CD4-positive, alpha-beta T cell treated with Interleukin-17A for 4 hours (primary cell): ENCODE data around the gene SRD5A3.

Source experiments
- DNase-seq: peaks from one replicate; pipeline ENCODE4 v3.0.0-alpha.2; 2020; ENCODE audit warnings: mixed read lengths

The SRD5A3 gene

DNA sequence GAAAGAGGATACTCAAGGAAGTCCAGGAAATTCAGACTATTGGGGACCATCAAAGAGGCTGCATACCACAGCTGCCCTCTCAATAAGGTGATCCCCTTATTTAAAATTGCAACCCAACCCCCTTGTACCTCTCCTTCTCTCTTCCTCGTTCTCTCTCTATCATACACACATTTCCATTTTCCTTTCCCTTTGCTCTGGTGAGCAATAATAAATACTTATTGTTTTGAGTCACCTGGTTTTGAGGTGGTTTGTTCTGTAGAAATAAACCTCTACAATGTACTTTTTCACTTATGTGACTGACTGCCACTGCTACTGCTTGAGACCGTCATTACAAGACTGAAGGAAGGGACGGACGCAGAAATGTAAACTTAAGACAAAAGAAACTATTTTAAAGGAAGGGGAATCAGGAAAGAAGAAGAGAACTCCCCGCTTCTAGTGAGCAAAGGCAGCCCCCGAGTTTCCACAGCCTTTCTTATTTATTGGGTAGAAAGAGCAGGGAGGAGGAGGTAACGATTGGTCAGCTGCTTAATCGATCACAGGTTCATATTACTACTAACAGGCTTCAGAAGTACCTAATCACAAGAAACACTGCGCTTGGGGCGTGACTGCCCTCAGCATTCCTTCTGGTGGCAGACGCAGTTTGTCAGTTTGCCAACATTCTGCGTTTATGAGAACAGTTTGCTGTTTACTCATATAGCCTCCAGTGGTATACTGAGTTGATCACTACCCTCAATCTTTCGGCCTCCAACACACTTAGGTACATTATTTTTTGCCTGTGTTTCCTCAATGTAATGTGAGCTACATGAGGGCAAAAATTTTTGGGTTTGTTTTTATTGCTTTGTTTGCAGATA lies 32.8 kb downstream of the SRD5A3 start:
- DNase-seq: no peak

DNA sequence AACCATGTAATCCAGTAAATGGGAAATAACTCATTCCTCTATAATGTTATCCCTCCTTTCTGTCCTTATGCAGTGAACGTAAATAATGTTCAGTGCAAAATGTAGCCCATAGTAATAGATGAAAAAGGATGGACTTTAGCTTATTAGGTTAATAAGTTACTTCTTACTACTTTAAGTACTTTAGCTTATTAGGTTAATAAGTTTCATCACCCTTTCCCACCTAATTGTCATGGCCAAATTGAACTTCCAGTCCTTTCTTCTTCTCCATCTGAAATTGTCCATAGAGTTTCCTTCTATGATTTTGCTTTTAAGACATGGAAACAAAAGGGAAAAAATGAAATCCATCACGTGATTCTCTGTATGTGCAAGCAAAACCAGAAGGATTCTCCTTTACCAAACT lies 34.5 kb downstream of the SRD5A3 start:
- no peak for DNase-seq

DNA sequence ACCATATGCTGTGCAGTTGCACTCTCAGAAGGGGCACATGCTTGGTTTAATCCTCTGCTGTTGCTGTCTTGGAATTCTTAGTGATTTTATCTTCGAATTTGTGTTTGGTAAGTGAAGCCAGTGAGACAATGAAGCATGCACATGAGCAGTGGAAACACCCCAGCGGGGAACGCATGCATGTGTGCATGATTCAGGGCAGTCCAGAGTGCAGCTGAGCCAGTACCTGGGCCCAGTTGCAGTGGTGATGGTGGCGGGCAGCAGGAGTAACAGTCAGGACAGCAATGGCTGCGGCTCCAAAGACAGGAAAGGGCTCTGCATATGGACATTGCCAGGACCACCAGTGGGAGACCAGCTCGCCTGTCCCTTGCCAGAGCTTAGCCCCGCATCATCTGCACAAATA lies 35.5 kb downstream of the SRD5A3 start:
- no peak for DNase-seq

DNA sequence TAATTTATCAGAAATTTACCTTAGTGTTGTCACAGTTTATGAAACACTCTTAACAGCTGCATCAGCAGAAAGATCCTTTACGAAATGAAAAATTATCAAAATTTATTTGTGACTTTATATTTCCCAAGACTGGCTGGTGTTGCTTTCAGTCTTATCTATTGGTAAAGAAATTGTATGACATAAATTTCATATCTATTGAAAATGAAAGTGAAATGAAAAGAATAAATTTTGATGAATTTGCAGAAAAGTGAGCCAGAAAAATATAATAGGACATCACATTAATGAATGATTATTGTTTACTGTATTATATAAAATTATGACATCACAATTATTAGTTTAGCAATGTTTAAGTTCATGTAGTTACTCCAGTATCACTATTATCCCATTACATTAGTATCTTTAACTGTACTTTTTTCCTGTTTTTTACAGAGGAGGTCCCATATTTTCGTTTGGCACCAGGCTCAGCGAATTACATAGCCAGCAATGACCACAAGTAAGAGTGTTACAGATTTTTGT lies 36.5 kb downstream of the SRD5A3 start:
- no peak for DNase-seq

DNA sequence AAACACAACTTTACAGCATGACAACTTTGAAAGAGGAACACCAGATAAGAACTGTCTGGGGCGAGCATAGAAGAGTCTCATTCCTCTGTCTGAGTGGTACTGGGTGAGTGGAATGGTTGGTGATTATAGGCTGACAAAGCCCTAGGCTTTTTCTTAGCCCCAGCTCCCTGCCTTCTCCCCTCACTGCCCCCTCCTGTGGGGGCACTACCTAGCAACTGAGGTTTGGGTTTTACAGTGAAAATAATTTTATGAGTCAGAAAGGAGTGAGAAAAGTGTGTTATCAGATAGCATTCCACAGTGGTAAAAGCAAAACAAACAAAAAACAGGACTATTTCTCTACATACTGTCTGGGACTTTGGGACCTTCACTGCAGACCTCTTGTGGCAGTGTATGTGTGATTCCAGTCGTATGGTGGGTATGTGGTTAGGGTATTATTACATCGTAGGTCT lies 39.2 kb downstream of the SRD5A3 start:
- no peak for DNase-seq

DNA sequence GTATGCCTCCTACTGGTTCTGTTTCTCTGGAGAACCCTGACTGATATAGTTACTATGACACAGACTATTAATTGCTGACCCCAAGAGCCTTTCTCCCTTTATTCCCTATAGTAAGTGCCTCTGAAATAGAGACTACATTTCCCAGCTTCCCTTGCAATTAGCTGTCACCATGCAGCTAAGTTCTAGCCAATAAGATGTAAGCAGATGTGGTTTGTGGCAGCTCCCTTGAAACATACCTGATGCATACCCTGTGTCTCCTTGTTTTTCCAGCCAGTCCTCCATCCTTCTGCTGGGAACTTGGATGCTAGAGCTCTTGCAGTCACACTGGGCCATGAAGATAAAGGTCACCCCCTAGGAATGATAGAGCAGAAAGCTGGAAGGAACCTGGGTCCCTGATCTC lies 40.0 kb downstream of the SRD5A3 start:
- no peak for DNase-seq

DNA sequence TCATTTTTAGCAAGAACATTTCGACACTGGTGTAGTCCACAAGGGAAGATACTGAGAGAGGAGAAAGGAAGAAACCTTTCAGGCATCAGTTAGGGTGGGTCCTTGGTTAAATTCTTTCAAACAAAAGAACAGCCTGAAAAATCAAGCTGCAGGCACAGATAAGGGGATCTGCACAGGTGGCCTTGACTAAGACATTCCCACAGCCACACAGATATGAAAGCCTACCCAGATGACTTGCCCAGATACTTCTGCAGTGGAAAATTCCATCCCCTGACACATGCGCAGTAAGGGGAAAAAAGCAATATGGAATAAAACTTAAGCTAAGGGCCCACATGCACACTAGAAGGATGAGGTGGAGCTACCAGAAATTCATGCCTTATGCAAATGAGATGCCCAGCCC lies 40.8 kb downstream of the SRD5A3 start:
- DNase-seq: no peak

DNA sequence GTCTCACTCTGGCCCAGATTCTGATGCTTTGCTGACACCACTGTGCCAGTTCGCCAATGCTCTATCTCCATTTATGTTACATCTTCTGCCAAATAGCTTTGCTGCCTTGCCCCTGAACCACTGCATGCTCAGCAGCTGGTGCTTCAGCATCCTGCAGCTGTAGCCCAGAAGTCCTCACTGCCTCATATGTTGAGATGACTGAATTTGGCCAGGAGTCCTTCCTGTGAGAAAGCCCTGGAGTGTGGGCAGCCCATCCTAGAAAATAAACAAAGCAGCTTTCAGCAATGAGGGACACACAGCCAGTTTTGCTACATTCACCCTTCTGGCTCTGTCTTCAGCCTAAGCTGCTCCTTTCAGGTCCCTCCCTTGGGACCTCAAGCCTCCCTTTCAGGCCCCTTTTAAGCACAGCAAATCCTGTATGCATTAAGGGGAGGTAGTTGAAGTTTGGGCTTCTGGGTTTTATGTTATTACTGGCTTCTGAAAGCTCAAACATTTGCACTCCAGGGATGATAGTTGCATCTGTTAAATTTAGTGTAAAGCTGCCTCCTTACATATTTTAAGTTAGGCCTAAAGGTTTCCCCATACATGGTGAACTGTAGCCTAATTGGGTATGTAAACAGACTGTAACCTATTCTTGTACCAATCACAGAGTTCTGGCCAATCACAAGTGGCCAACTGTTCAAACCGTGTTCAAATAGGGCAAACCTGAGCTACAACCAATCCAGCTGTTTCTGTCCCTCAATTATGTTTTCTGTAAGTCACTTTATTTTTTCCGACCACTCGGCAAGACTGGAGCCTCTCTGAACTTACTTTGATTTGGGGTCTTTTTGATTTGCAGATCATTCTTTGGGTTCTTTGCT lies 47.6 kb downstream of the SRD5A3 start:
- no peak for DNase-seq

DNA sequence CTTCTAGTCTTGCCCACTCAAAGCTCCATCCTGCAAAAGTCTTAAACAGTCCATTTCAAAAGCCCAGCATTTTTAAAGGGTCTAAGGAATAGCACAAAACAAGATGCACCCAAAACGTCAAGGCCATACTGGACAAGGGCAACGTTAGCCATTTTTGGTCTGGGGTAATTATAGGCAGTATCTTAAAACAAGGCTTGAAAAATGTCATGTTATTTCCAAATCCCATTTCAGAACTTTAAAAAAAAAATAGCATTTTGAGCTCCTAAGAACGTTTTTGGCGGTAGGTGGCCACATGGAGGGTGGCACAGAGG lies 49.1 kb downstream of the SRD5A3 start:
- DNase-seq: no peak

DNA sequence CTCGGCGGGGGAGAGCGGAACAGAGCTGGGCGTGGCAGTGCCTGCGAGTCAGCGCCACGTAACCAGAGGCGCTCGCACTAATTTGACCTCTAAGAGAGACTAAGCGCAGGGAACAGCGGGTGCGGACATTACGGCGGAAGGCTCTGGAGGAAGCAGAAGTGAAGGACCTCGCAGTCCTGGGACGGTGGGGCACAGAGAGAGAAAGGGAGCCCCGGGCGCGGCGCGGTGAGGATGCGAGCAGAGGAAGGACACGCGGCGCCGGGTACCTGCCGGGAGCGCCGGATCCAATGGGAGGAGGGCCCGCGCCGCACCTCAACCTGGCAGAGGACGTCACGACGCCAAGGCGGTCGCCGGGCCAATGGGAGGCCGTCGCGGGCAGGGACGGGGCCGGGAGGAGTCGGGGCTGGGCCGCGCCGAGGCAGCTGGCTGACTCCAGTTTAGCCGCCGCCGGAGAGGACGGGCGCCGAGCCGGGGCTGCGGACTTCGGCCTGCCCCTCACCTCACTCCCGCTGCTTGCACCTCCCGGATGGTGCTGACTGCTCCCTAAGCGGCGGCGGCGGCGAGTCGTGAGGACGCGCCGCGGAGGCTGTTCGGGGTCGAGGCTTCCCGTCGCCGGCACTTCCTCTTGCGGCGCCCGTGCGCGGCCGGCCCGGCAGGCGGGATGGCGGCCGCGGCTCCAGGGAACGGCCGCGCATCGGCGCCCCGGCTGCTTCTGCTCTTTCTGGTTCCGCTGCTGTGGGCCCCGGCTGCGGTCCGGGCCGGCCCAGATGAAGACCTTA lies 49.7 kb downstream of the SRD5A3 start, which contains the start of gene TMEM165:
TMEM165 (plus strand) TSS at position 429 of the 779 bp plus-strand sequence; CDS start at position 662, 233 bp downstream.
- DNase-seq: peak; percentile 90

DNA sequence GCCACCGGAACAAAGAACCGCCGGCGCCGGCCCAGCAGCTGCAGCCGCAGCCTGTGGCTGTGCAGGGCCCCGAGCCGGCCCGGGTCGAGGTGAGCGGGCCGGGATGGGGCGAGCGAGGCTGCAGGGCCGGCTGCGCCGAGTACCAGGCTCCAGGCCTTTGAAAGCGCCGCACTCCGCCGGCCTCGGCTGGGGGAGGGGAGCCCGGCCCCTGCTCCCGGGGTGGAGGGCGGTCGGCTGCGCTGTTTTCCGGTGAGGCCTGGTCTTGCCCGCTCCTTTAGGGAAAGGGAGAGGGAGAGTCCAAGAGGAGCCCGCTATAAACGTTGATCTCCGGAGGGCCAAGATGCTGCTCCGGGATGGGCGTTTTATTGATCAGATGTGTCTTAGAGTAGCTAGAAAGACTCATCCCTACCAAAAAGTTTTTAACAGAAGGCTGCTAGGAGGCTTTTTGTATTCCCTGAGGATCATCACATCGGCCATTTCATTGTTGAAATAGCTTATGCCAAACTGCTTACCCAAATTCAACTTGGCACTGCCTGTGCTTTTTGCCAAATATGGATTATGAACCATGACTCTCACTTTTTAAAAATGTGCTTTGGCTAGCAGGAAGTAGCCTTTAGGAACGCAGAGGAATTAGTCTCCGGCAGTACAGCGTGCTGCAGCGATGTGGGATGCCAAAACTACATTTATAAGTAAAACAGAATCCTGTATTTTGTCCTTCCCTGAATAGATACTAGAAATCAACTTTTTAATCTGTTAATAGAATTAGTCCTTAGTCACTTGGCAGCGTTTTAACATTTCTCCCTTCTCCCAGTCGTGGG lies 50.5 kb downstream of the SRD5A3 start:
- DNase-seq: peak; percentile 34

DNA sequence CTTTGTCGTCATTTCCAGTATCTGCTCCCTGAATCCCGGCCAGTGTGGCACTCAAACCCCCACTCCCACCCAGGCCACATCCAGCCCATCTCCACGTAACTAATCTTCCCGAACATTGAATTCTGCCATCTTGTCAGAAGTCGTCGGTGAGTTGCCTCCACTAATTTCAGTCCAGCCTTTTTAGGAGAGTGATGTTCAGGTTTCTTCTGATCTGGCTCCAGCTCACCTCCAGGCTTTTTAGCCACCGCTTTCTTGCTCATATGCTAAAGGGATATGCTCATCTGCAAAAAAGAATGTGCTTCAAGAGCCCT lies 51.0 kb downstream of the SRD5A3 start:
- DNase-seq: no peak

DNA sequence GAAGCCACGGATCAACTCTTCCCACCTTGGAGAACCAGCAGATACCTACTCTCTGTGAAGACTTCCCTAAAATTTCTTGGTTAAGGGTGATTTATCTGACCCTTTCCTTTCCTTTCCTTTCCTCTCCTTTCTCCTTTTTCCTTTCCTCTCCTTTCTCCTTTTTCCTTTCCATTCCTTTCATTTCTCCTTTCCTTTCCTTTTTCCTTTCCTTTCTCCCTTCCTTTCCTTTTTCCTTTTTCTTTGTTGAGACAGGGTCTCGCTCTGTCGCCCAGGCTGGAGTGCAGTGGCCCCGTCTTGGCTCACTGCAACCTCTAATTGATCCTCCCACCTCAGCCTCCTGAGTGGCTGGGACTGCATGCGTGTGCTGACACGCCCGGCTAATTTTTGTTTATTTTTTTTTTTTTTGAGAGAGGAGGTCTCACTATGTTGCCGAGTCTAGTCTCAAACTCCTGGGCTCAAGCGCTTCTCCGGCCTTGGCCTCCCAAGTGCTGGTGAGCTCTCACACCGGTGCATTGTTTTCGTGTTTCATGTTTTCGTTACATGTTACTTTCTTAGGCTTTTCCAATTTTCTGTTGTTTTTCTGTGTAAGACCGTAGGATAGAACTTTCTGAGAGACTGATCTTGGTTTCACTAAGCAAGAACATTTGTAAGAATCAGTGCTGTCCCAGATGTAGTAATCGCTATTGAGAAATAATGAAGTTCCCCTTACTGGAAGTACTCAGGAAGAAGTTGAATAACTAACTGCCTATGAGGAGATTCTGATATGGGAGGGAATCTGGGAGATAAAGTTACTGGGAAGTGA lies 51.7 kb downstream of the SRD5A3 start:
- no peak for DNase-seq

DNA sequence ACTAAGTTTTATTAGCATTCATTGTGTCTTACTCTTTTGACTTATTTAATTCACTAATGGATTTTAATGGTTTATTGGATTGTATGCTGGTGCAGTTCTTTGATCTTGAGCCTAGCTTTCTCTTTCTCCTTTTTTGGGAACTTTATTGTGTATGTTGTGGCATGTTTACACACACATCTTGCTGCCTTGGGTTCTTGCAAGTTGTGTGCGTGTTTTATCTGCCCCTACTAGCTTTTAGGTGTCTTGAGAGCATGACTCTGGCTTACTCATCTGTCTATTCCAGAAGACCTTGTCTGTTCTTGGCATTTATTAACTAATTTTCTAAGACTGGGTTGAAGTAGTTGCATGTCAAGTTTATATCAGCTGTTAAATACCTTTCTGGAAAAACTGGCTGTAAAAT lies 52.4 kb downstream of the SRD5A3 start:
- no peak for DNase-seq

DNA sequence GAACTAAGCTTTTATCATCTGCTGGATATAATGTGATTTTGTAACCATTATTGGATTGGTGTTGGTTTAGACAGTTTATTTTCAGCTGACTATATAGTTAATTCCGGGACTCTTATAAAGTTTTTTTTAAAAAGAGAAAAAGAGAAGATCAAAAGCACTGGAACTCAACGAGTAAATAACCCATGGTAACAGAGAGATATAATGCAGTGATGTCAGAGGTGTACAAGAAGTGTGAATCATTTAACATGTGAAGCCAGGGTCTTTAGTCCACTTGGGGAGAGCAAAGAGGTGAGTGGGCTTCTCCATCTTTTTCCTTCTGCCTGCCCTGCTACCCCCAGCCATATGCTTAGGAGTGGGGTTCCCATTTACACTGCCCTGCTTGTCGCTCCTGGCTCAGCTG lies 52.9 kb downstream of the SRD5A3 start:
- DNase-seq: no peak

DNA sequence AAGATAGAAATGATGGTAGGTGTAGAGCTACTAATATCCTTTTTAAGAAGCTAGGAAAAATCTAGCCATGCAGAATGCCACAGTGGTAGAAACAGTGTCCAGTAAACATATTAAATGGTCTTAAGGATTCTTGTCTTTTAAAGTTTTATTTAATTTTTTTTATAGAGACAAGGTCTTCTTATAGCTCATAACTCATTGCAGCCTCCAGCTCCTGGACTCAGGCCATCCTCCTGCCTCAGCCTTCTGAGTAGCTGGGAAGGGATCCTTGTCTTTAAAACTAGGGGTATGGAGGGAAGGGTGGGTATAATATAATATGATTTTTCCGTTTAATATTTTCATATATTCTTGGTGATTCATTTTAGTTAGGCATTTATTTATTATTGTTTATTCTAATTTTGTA lies 53.5 kb downstream of the SRD5A3 start:
- DNase-seq: no peak

DNA sequence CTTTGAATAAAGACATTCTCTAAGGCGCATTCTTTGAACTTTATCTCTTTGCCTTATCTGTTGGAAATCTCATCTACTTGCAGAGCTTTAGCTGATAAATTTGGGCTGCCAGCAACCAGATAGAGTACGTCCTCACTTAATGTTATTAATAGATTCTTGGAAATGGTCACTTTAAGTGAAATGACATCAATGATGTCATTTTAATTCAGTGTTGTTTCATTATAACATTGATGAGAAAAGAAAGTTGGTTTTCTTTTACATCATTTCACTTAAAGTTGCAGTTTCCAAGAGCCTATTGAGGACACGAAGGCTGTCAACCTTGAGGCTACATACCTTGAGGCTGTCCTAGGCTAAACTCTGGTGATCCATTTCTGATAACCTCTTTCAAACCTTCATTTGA lies 59.0 kb downstream of the SRD5A3 start:
- DNase-seq: no peak

DNA sequence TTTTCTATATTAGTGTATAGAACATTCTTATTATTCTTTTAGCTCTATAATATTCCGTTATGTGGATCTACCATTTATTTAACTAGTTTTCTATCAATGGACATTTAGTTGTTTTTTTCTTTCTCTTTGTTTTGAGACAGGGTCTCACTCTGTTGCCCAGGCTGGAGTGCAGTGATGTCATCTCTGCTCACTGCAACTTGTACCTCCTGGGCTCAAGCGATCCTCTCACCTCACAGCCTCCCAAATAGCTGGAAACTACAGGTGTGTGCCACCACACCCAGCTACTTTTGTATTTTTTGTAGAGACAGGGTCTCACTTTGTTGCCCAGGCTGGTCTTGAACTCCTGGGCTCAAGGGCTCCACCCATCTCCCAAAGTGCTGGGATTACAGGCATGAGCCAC lies 60.5 kb downstream of the SRD5A3 start:
- DNase-seq: no peak

DNA sequence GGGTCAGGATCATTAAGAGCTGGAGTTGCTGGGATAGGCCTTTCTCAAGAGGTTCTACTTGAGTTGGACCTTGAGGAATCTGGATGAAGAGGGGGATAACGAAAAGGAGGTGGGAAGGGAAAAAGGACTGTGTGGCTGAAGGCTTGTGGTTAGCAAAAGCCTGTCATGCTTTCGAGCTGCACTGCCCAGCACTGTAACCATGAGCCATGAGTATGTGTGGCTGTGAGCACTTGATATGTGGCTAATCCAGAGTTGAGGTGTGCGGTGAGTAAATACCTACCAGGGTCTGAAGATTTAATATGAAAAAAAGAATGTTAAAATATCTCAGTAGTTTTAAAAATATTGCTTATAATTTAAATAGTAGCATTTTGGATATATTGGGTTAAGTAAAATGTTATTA lies 61.1 kb downstream of the SRD5A3 start:
- no peak for DNase-seq

DNA sequence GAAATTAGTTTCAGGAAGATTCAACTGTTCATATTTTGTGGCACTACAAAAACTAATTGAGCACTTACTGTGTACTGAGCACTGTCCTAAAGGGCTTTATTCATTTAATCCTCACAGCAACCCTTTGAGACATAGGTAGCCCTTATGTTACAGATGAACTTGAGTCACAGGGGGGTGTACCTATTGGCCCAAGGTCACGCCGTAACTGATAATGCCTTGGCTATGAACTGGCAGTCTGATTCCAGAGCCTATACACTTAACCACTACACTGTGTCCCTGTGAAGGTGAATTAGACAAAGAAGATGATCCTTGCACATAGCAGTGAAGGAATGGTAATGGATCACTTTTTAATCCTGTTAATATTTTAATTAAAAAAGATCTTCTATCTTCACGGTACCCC lies 61.7 kb downstream of the SRD5A3 start:
- DNase-seq: no peak

DNA sequence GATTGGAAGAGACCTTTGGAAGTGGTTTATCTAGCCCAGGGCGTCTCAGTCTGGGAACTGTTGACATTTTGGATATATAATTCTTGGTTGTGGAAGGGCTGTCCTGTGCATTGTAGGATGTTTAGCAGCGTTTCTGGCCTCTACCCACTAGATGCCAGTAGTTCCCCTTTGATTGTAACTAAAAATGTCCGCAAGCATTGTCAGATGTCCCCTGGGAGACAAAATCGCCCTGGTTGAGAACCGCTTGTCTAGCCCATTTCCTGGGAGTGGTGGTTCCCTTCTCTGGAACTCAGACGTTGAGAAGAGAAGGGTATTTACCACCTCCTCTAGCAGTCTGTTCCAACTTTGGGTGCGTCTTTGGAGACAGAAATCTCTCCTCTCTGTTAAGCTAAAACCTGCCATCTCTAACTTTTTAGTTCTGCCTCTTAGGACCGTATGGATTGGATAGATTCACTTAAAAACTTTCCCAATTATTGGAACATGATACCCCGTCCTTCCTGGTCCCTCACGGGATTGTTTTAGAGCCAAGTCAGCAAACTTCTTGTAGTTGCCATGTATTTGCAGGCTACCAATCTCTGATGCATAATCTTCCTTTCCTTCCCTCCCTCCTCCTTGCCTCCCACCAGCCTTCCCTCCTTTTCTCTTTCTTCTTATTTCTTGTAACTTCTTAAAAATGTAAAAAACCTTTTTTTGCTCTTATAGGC lies 63.6 kb downstream of the SRD5A3 start:
- DNase-seq: peak; percentile 15
